Skeletal muscle tissue (tissue), 4 donors: ENCODE measurements around the gene ZNF665. TPM values are rescaled to one million over a fixed set of nuclear protein-coding genes. Genes with fewer than 3 reads are reported as not detected.
"Not testable (repeated sequence)": the region's sequence is repeated elsewhere in the genome, so short reads cannot be mapped to it uniquely, and the experiment has no call there.

Experiments used
- H3K27ac ChIP-seq: one replicate; pipeline ENCODE4 v1.7.0; 2013; ENCODE audit warnings: mild to moderate bottlenecking, low read depth, low read length, inconsistent platforms
- H3K27me3 ChIP-seq, 3 donors: one replicate each; pipeline ENCODE4 v1.7.0; 2013; ENCODE audit warnings: low read length in 3 of 3; ENCODE audit not compliant: control insufficient read depth in 3 of 3, insufficient read depth in 3 of 3
- H3K36me3 ChIP-seq, 3 donors: one replicate each; pipeline ENCODE4 v1.7.0; 2013; ENCODE audit warnings: low read length in 3 of 3; ENCODE audit not compliant: control insufficient read depth in 3 of 3, insufficient read depth in 3 of 3
- H3K4me1 ChIP-seq, 3 donors: one replicate each; pipeline ENCODE4 v1.7.0; 2013; ENCODE audit warnings: low read length in 3 of 3, mild to moderate bottlenecking in 3 of 3; ENCODE audit not compliant: control insufficient read depth in 3 of 3, insufficient read depth in 3 of 3
- H3K4me3 ChIP-seq, 3 donors: one replicate each; pipeline ENCODE4 v1.7.0; 2013; ENCODE audit warnings: low read length in 3 of 3
- H3K9ac ChIP-seq, 3 donors: one replicate each; pipeline ENCODE4 v1.7.0; 2013; ENCODE audit warnings: low read length in 3 of 3, mild to moderate bottlenecking in 3 of 3, moderate library complexity in 2 of 3, low read depth in 1 of 3
- H3K9me3 ChIP-seq, 3 donors: one replicate each; pipeline ENCODE4 v1.7.0; 2013; ENCODE audit warnings: low read length in 3 of 3; ENCODE audit not compliant: control insufficient read depth in 3 of 3
- total RNA-seq: library from RNA; depleted of rRNA; stranded (reverse); fragments of >200 nt; gene quantifications from one replicate; pipeline ENCODE4 v1.2.3, GENCODE V29; 2014
- donor health status: Osteomylitis.

Gene ZNF665
- 2.1 TPM for total RNA-seq

- Histone ChIP-seq H3K4me3 (peak within 1 kb of the TSS; percentile 73 to 89 (median 77)), H3K4me1 (peaks cover 2 to 7% (median 3%) of the 10 kb centered on the region in 3 donors), H3K9ac (peak within 1 kb of the TSS; percentile 75 to 83 (median 77)), H3K27me3 (no peaks in the 10 kb centered on the region), H3K36me3 (peaks cover 0 to 3% (median 2%) of the 10 kb centered on the region in 3 donors), H3K27ac (peak within 1 kb of the TSS; percentile 40), H3K9me3 (peaks cover 0 to 4% (median 3%) of the 10 kb centered on the region in 3 donors)
Measured at GRCh38 chr19:53192771-53193534, at the start of gene ZNF665. Gene ZNF665, minus strand, starts transcription at chr19:53193358. Its CDS starts 10,460 bp downstream, at chr19:53182898.

DNA sequence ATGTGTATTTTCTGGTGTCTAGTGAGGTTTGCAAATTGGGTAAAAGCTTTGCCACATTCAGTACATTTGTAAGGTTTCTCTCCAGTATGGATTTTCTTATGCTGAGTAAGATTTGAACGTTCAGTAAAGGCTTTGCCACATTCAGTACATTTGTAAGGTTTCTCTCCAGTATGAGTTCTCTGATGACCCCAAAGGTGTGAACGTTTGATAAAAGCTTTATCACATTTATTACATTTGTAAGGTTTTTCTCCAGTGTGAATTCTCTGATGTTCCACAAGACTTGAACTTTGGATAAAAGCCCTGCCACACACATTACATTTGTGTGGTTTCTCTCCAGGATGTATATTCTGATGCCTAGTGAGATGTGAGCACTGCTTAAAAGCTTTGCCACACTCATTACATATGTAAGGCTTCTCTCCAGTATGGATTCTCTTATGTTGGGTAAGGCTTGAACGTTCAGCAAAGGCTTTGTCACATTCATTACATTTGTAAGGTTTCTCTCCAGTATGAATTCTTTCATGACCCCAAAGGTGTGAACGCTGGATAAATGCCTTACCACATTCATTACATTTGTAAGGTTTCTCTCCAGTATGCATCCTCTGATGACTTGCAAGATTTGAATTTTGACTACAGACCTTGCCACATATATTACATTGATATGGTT, 44.1 kb upstream of the ZNF665 start:
- Histone ChIP-seq H3K27me3 (no peaks in the 10 kb centered on the region), H3K36me3 (peaks cover 31 to 49% (median 32%) of the 10 kb centered on the region in 3 donors), H3K27ac (no peak overlapping the region), H3K4me1 (no peaks in the 10 kb centered on the region), H3K4me3 (peak overlapping the region in 1 of 3 donors; percentile 0), H3K9me3 (peaks cover 14 to 64% (median 18%) of the 10 kb centered on the region in 3 donors), H3K9ac (no peak overlapping the region)

- Histone ChIP-seq H3K4me1 (no peaks in the 10 kb centered on the region), H3K36me3 (no peaks in the 10 kb centered on the region), H3K9me3 (peaks cover 10 to 24% (median 15%) of the 10 kb centered on the region in 3 donors), H3K9ac (no peak overlapping the region), H3K4me3 (no peak overlapping the region), H3K27me3 (no peaks in the 10 kb centered on the region), H3K27ac (no peak overlapping the region)
Measured at GRCh38 chr19:53224606-53225005, 31.4 kb upstream of the ZNF665 start.

DNA sequence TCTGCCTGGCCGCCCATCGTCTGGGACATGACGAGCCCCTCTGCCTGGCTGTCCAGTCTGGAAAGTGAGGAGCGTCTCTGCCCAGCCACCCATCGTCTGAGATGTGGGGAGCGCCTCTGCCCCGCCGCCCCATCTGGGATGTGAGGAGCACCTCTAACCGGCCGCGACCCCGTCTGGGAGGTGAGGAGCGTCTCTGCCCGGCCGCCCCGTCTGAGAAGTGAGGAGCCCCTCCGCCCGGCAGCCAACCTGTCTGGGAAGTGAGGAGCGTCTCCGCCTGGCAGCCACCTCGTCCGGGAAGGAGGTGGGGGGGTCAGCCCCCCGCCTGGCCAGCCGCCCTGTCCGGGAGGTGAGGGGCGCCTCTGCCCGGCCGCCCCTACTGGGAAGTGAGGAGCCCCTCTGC, 29.6 kb upstream of the ZNF665 start:
- H3K9ac ChIP-seq, H3K4me3 ChIP-seq, H3K27ac ChIP-seq, H3K27me3 ChIP-seq, H3K4me1 ChIP-seq, H3K36me3 ChIP-seq: not testable (repeated sequence)
- peaks cover 8 to 30% (median 17%) of the 10 kb centered on the region in 3 donors for H3K9me3 ChIP-seq

GRCh38 chr19:53212703-53213320, 19.7 kb upstream of the ZNF665 start:
- no peaks in the 10 kb centered on the region for H3K27me3 ChIP-seq

DNA sequence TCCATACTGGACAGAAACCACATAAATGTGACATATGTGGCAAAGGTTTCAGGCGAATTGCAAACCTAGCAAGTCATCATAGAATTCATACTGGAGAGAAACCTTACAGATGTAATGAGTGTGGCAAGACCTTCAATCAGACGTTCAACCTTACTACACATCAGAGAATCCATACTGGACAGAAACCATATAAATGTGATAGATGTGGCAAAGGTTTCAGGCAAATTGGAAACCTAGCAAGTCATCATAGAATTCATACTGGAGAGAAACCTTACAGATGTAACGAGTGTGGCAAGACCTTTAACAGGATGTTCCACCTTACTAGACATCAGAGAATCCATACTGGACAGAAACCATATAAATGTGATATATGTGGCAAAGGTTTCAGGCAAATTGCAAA, 18.4 kb upstream of the ZNF665 start:
- Histone ChIP-seq H3K9me3 (peaks cover 21 to 33% (median 27%) of the 10 kb centered on the region in 3 donors), H3K4me3 (peak overlapping the region in 1 of 3 donors; percentile 38), H3K36me3 (peaks cover 0 to 11% (median 4%) of the 10 kb centered on the region in 3 donors)
- H3K27me3 ChIP-seq, H3K9ac ChIP-seq, H3K27ac ChIP-seq, H3K4me1 ChIP-seq: not testable (repeated sequence)

More at GRCh38 chr19:53212703-53213320, 19.7 kb upstream of the ZNF665 start:
- no peaks in the 10 kb centered on the region for H3K4me1 ChIP-seq
- H3K36me3 ChIP-seq = peaks cover 0 to 11% (median 4%) of the 10 kb centered on the region in 3 donors
- peak overlapping the region in 1 of 3 donors; percentile 52 for H3K4me3 ChIP-seq
- no peak overlapping the region for H3K27ac ChIP-seq
- no peak overlapping the region for H3K9ac ChIP-seq
- peaks cover 21 to 39% (median 28%) of the 10 kb centered on the region in 3 donors for H3K9me3 ChIP-seq

- Histone ChIP-seq H3K4me3 (peak overlapping the region; percentile 86 to 96 (median 90)), H3K9me3 (peaks cover 4 to 9% (median 8%) of the 10 kb centered on the region in 3 donors), H3K27me3 (no peaks in the 10 kb centered on the region), H3K36me3 (peaks cover 0 to 8% (median 8%) of the 10 kb centered on the region in 3 donors), H3K9ac (peak overlapping the region; percentile 81 to 83 (median 82)), H3K27ac (peak overlapping the region; percentile 72), H3K4me1 (peaks cover 2 to 7% (median 3%) of the 10 kb centered on the region in 3 donors)
Measured at GRCh38 chr19:53196777-53197396, 3.7 kb upstream of the ZNF665 start.

- peaks cover 2 to 7% (median 3%) of the 10 kb centered on the region in 3 donors for H3K4me1 ChIP-seq
- H3K9ac ChIP-seq = no peak overlapping the region
- H3K27ac ChIP-seq = no peak overlapping the region
Measured at GRCh38 chr19:53195265-53195903, 2.2 kb upstream of the ZNF665 start.

GRCh38 chr19:53193535-53194222, 521 bp upstream of the ZNF665 start:
- Histone ChIP-seq H3K27ac (no peak overlapping the region), H3K9me3 (peaks cover 0 to 4% (median 3%) of the 10 kb centered on the region in 3 donors), H3K36me3 (peaks cover 0 to 3% (median 2%) of the 10 kb centered on the region in 3 donors), H3K4me3 (peak overlapping the region; percentile 54 to 89 (median 77)), H3K9ac (no peak overlapping the region), H3K27me3 (no peaks in the 10 kb centered on the region), H3K4me1 (peaks cover 2 to 7% (median 3%) of the 10 kb centered on the region in 3 donors)

More at GRCh38 chr19:53195265-53195903, 2.2 kb upstream of the ZNF665 start:
- Histone ChIP-seq H3K27me3 (no peaks in the 10 kb centered on the region), H3K9me3 (peaks cover 4 to 8% (median 4%) of the 10 kb centered on the region in 3 donors), H3K4me3 (no peak overlapping the region), H3K36me3 (peaks cover under 1 to 5% (median 3%) of the 10 kb centered on the region in 3 donors)
